NCI-H128 (cell line): ENCODE measurements around the gene GPNMB.
A peak's percentile ranks its signal among the peaks of the same experiment; 100 is the strongest.

Source experiments
- DNase-seq: peaks from one replicate; lab custom pipeline; 2025; ENCODE audit not compliant: unreplicated experiment; lab: John Stamatoyannopoulos, UW

GPNMB gene

GRCh38 chr7:23268746-23269145 lies 22.2 kb downstream of the GPNMB start:
- no peak for DNase-seq

- DNase-seq: no peak
These were observed 25.7 kb downstream of the GPNMB start for GRCh38 chr7:23272275-23272674.

- DNase-seq: peak; percentile 91
These were observed 26.6 kb downstream of the GPNMB start for GRCh38 chr7:23273141-23273599.

- DNase-seq: peak; percentile 51
These were observed 29.3 kb downstream of the GPNMB start for GRCh38 chr7:23275912-23276311.

GRCh38 chr7:23276376-23276775 lies 29.8 kb downstream of the GPNMB start:
- no peak for DNase-seq

- no peak for DNase-seq
These were observed 30.4 kb downstream of the GPNMB start for GRCh38 chr7:23276947-23277346.

GRCh38 chr7:23277359-23277989 lies 30.9 kb downstream of the GPNMB start:
- DNase-seq: peak; percentile 13

GRCh38 chr7:23279819-23280525 lies 33.4 kb downstream of the GPNMB start:
- DNase-seq: no peak

- no peak for DNase-seq
These were observed 36.5 kb downstream of the GPNMB start for GRCh38 chr7:23283086-23283485.

GRCh38 chr7:23284871-23285270 lies 38.3 kb downstream of the GPNMB start:
- DNase-seq: no peak

- no peak for DNase-seq
These were observed 39.4 kb downstream of the GPNMB start for GRCh38 chr7:23285657-23286646.

- DNase-seq: no peak
These were observed 41.0 kb downstream of the GPNMB start for GRCh38 chr7:23287612-23288011.

GRCh38 chr7:23290993-23291392 lies 44.4 kb downstream of the GPNMB start:
- no peak for DNase-seq

GRCh38 chr7:23291957-23292560 lies 45.5 kb downstream of the GPNMB start:
- DNase-seq: no peak

GRCh38 chr7:23292623-23293022 lies 46.0 kb downstream of the GPNMB start:
- DNase-seq: no peak

GRCh38 chr7:23293500-23294073 lies 47.0 kb downstream of the GPNMB start:
- no peak for DNase-seq

- DNase-seq: no peak
These were observed 48.2 kb downstream of the GPNMB start for GRCh38 chr7:23294549-23295400.

GRCh38 chr7:23295401-23295697 lies 48.8 kb downstream of the GPNMB start:
- DNase-seq: no peak

- DNase-seq: no peak
These were observed 51.7 kb downstream of the GPNMB start for GRCh38 chr7:23298141-23298881.
